GDM1 (cell line): ENCODE measurements around the gene CUX1.
"Not testable (repeated sequence)": the region's sequence is repeated elsewhere in the genome, so short reads cannot be mapped to it uniquely, and the experiment has no call there.

Source experiments
- DNase-seq: peaks from one replicate; lab custom pipeline; 2025; lab: John Stamatoyannopoulos, UW

Gene CUX1

GRCh38 chr7:102312317-102312716, 494.9 kb downstream of the CUX1 start:
- DNase-seq = no peak

- DNase-seq = no peak
Measured at GRCh38 chr7:102313997-102314780, 496.8 kb downstream of the CUX1 start.

GRCh38 chr7:102317231-102318059, 500.0 kb downstream of the CUX1 start:
- DNase-seq = no peak

- no peak for DNase-seq
Measured at GRCh38 chr7:102318482-102318971, 501.1 kb downstream of the CUX1 start.

GRCh38 chr7:102319671-102320070, 502.2 kb downstream of the CUX1 start:
- no peak for DNase-seq

- no peak for DNase-seq
Measured at GRCh38 chr7:102320181-102320580, 502.8 kb downstream of the CUX1 start.

- DNase-seq = no peak
Measured at GRCh38 chr7:102320601-102321350, 503.4 kb downstream of the CUX1 start.

- DNase-seq = no peak
Measured at GRCh38 chr7:102321351-102322201, 504.1 kb downstream of the CUX1 start.

- DNase-seq = no peak
Measured at GRCh38 chr7:102322202-102322715, 504.8 kb downstream of the CUX1 start.

- no peak for DNase-seq
Measured at GRCh38 chr7:102323914-102324195, 506.4 kb downstream of the CUX1 start.

GRCh38 chr7:102325106-102325505, 507.7 kb downstream of the CUX1 start:
- DNase-seq = not testable (repeated sequence)

- DNase-seq = no peak
Measured at GRCh38 chr7:102326157-102326889, 508.9 kb downstream of the CUX1 start.

- not testable (repeated sequence) for DNase-seq
Measured at GRCh38 chr7:102327183-102327582, 509.8 kb downstream of the CUX1 start.

GRCh38 chr7:102328863-102329262, 511.4 kb downstream of the CUX1 start:
- not testable (repeated sequence) for DNase-seq

- not testable (repeated sequence) for DNase-seq
Measured at GRCh38 chr7:102329366-102329765, 511.9 kb downstream of the CUX1 start.

- DNase-seq = not testable (repeated sequence)
Measured at GRCh38 chr7:102330666-102331460, 513.4 kb downstream of the CUX1 start.
